Activated CD8-positive, alpha-beta memory T cell treated with anti-CD3 and anti-CD28 coated beads for 48 hours (primary cell): ENCODE data around the gene DHTKD1.

ENCODE experiments used
- DNase-seq, 3 experiments: peaks; one replicate each; pipeline ENCODE4 v3.0.0-alpha.2; 2020; ENCODE audit warnings: low read depth in 2 of 3, low spot score in 2 of 3

Gene DHTKD1

GRCh38 chr10:12068449-12069269 lies at the start of gene DHTKD1:
TSS of gene DHTKD1 (plus strand) at chr10:12068954. CDS start at chr10:12069034, 80 bp downstream.
- peak; percentile 97 to 99 (median 98) for DNase-seq

GRCh38 chr10:12019283-12019971 lies 49.3 kb upstream of the DHTKD1 start:
- DNase-seq: no peak

- DNase-seq: no peak
These were observed 48.2 kb upstream of the DHTKD1 start for GRCh38 chr10:12020574-12020973.

GRCh38 chr10:12022580-12023257 lies 46.0 kb upstream of the DHTKD1 start:
- no peak for DNase-seq

GRCh38 chr10:12025591-12025990 lies 43.2 kb upstream of the DHTKD1 start:
- DNase-seq: no peak

GRCh38 chr10:12027539-12027938 lies 41.2 kb upstream of the DHTKD1 start:
- DNase-seq: no peak

GRCh38 chr10:12031404-12031803 lies 37.4 kb upstream of the DHTKD1 start:
- no peak for DNase-seq

- DNase-seq: no peak
These were observed 32.6 kb upstream of the DHTKD1 start for GRCh38 chr10:12036073-12036655.

- peak in 2 of 3 experiments; percentile 9 to 19 for DNase-seq
These were observed 26.9 kb upstream of the DHTKD1 start for GRCh38 chr10:12041766-12042408.

- DNase-seq: peak in 2 of 3 experiments; percentile 37
These were observed 26.4 kb upstream of the DHTKD1 start for GRCh38 chr10:12042409-12042796.

GRCh38 chr10:12042797-12043651 lies 25.7 kb upstream of the DHTKD1 start, which contains the start of gene UPF2:
TSS of gene UPF2 (minus strand) at chr10:12042809. CDS start at chr10:12035423, 7,386 bp downstream.
- DNase-seq: peak; percentile 93 to 96 (median 93)

- DNase-seq: no peak
These were observed 23.2 kb upstream of the DHTKD1 start for GRCh38 chr10:12045596-12045995.

- no peak for DNase-seq
These were observed 20.2 kb upstream of the DHTKD1 start for GRCh38 chr10:12048547-12048946.

GRCh38 chr10:12050528-12050927 lies 18.2 kb upstream of the DHTKD1 start:
- DNase-seq: no peak

GRCh38 chr10:12051241-12051640 lies 17.5 kb upstream of the DHTKD1 start:
- no peak for DNase-seq

- DNase-seq: no peak
These were observed 13.0 kb upstream of the DHTKD1 start for GRCh38 chr10:12055732-12056131.

GRCh38 chr10:12056748-12057147 lies 12.0 kb upstream of the DHTKD1 start:
- DNase-seq: no peak

- no peak for DNase-seq
These were observed 7.6 kb upstream of the DHTKD1 start for GRCh38 chr10:12061124-12061523.

- DNase-seq: no peak
These were observed 5.8 kb upstream of the DHTKD1 start for GRCh38 chr10:12062754-12063482.
